B cell (primary cell): Measurements from ENCODE around the gene MLIP. TPM values are rescaled to one million over a fixed set of nuclear protein-coding genes. Genes with fewer than 3 reads are reported as not detected.

ENCODE experiments used
- ATAC-seq: fragments of 200-7000 bp; cut with Tn5 transposase; one replicate; pipeline ENCODE4 v1.10.0; 2021; ENCODE audit warnings: low read depth, mild to moderate bottlenecking, moderate number of reproducible peaks, moderate library complexity
- CTCF ChIA-PET: fragments of 350-600 bp; sonication (Branson Sonifier 250); formaldehyde crosslinking; loops from one replicate; lab custom pipeline; 2021; ENCODE audit warnings: antibody characterized with exemption, inconsistent platforms; lab: Charles Lee
- POLR2A ChIA-PET: fragments of 350-600 bp; sonication (Branson Sonifier 250); formaldehyde crosslinking; loops from one replicate; lab custom pipeline; 2021; ENCODE audit warnings: antibody characterized with exemption; lab: Charles Lee
- DNase-seq: peaks from one replicate; pipeline ENCODE4 v3.0.0; 2013
- H2AFZ ChIP-seq: 2 replicates; pipeline ENCODE4 v1.6.1; 2012; ENCODE audit warnings: mild to moderate bottlenecking, low read depth, low read length; ENCODE audit not compliant: insufficient read depth, poor library complexity, severe bottlenecking
- H3K27ac ChIP-seq, 2 donors: 1 replicate in 1 of 2; 2 replicates in 1 of 2; pipeline ENCODE4 v1.5.1; 2012 to 2013; ENCODE audit warnings: low read length in 2 of 2, mild to moderate bottlenecking in 2 of 2, moderate library complexity in 1 of 2
- H3K27me3 ChIP-seq, 4 experiments: fragments of 200-600 bp in 1 of 4; sonication (generic) in 1 of 4; replicated peaks in 1 of 4; 1 replicate in 2 of 4; 2 replicates in 2 of 4; pipeline versions ENCODE4 v1.6.1 to v1.7.0; 2013 to 2016; ENCODE audit warnings: low read length in 3 of 4, mild to moderate bottlenecking in 2 of 4, mixed read lengths in 1 of 4, moderate library complexity in 1 of 4; ENCODE audit not compliant: insufficient read depth in 4 of 4, control insufficient read depth in 3 of 4; ENCODE audit errors: control extremely low read depth in 1 of 4
- H3K36me3 ChIP-seq, 2 experiments: replicated peaks in 1 of 2; 1 replicate in 1 of 2; 2 replicates in 1 of 2; pipeline versions ENCODE4 v1.6.1 to v1.7.1; 2013; ENCODE audit warnings: low read length in 1 of 2; ENCODE audit not compliant: insufficient read depth in 2 of 2, control insufficient read depth in 1 of 2; ENCODE audit errors: control extremely low read depth in 1 of 2, extremely low read depth in 1 of 2
- H3K4me1 ChIP-seq, 2 donors: fragments of 200-600 bp in 1 of 2; sonication (generic) in 1 of 2; 1 replicate in 1 of 2; 2 replicates in 1 of 2; pipeline versions ENCODE4 v1.5.1 to v1.6.1; 2013 to 2017; ENCODE audit warnings: low read length in 2 of 2; ENCODE audit not compliant: control insufficient read depth in 2 of 2, insufficient read depth in 2 of 2
- H3K4me2 ChIP-seq: replicated peaks from 2 replicates; pipeline ENCODE3; 2012; ENCODE audit warnings: mild to moderate bottlenecking, low read depth, low read length; ENCODE audit not compliant: poor library complexity, severe bottlenecking
- H3K4me3 ChIP-seq, 5 experiments: fragments of 200-600 bp in 1 of 5; sonication (generic) in 1 of 5; 1 replicate in 3 of 5; 2 replicates in 2 of 5; pipeline versions ENCODE4 v1.5.1 to v1.7.0; 2011 to 2016; ENCODE audit warnings: low read length in 4 of 5, mild to moderate bottlenecking in 4 of 5, low read depth in 2 of 5, control low read depth in 1 of 5, moderate library complexity in 1 of 5; ENCODE audit not compliant: insufficient read depth in 1 of 5; ENCODE audit errors: control extremely low read depth in 1 of 5, extremely low read depth in 1 of 5
- H3K79me2 ChIP-seq: fragments of 200-600 bp; sonication (generic); one replicate; pipeline ENCODE4 v1.6.0; 2016; ENCODE audit warnings: low read length; ENCODE audit not compliant: control insufficient read depth, insufficient read depth
- H3K9ac ChIP-seq: fragments of 200-600 bp; sonication (generic); 2 replicates; pipeline ENCODE4 v1.6.1; 2017; ENCODE audit warnings: mild to moderate bottlenecking, low read length, moderate library complexity
- H3K9me3 ChIP-seq, 3 donors: one replicate each; pipeline versions ENCODE4 v1.6.1 to v1.7.1; 2013; ENCODE audit warnings: low read length in 2 of 3; ENCODE audit not compliant: control insufficient read depth in 2 of 3, insufficient read depth in 1 of 3; ENCODE audit errors: control extremely low read depth in 1 of 3
- H4K20me1 ChIP-seq: 2 replicates; pipeline ENCODE4 v1.6.0; 2012; ENCODE audit warnings: mild to moderate bottlenecking, low read length; ENCODE audit not compliant: insufficient read depth, control insufficient read depth, poor library complexity, severe bottlenecking
- H3K27ac Mint-ChIP-seq: one replicate; pipeline ENCODE4 v1.8.0; 2021; ENCODE audit warnings: mixed read lengths
- H3K27me3 Mint-ChIP-seq: one replicate; pipeline ENCODE4 v1.8.0; 2021; ENCODE audit warnings: mixed read lengths
- H3K4me1 Mint-ChIP-seq: one replicate; pipeline ENCODE4 v1.8.0; 2021; ENCODE audit warnings: mixed read lengths
- H3K4me3 Mint-ChIP-seq: one replicate; pipeline ENCODE4 v1.8.0; 2021; ENCODE audit warnings: mixed read lengths
- H3K9me3 Mint-ChIP-seq: one replicate; pipeline ENCODE4 v1.8.0; 2022; ENCODE audit warnings: mixed read lengths; ENCODE audit not compliant: insufficient read depth
- EZH2 ChIP-seq: IDR thresholded peaks from 2 replicates; pipeline ENCODE4 v1.6.1; 2012; ENCODE audit warnings: borderline replicate concordance, low read depth, mild to moderate bottlenecking, moderate library complexity, low read length; ENCODE audit not compliant: insufficient read depth, poor library complexity, severe bottlenecking
- WGBS: methylation state at CpG from one replicate; pipeline ENCODE4 v1.1.5; 2013; ENCODE audit warnings: missing lambda C conversion rate; ENCODE audit not compliant: insufficient coverage; 5-methylcytosine and 5-hydroxymethylcytosine counted together
- intact Hi-C: fragments of 100-400 bp; cut with micrococcal nuclease; formaldehyde crosslinking; loops from one replicate; pipeline ENCODE4 v1.10.0; 2022
- polyA plus RNA-seq: library from polyadenylated mRNA; depleted of rRNA; stranded (reverse); fragments of >200 nt; gene quantifications from 2 replicates; pipeline ENCODE4 v1.2.3, GENCODE V29; 2012
- total RNA-seq, 2 donors: library from RNA; stranded (reverse); fragments of 120-200 nt in 1 of 2; gene quantifications; 1 replicate in 1 of 2; 2 replicates in 1 of 2; pipeline versions ENCODE4 v1.2.3 to v1.2.4, GENCODE V29; 2013 to 2022
- TF ChIP-seq, protein P1 (sequence below): fragments of 200-600 bp; IDR thresholded peaks from one replicate; pipeline ENCODE4 v1.8.0; 2022; ENCODE audit warnings: antibody characterized with exemption, mild to moderate bottlenecking

MLIP gene
- total and polyA plus RNA-seq, 2 donors (not counting 1 experiment from before 2014, with no cell fraction given) = not detected

DNA sequence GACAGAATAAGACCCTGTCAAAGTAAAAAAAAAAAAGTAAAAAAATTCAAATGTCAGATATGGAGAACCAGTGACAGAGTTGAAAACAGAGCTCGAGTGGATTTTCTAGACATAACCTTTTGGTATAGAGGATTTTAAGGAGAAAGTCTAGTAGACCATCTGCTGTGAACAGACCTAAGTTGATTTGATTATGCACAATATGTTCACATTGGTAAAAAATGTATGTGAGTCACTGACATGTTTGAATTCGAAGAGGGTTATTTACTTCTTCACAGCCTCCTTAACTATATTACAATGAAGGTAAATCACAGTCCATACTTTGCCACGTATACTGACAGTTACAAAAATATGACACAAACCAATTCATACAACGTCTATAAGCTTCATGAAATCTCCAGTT, 204.4 kb downstream of the MLIP start:
- H3K27me3 Mint-ChIP-seq = no peaks in the 10 kb centered on the region
- 85% methylated on average over 3 of the region's 4 CpGs for WGBS
- H3K9me3 Mint-ChIP-seq = no peaks in the 10 kb centered on the region
- H3K9me3 ChIP-seq = no peaks in the 10 kb centered on the region
- intact Hi-C loops = no loop called here
- H3K4me3 Mint-ChIP-seq = no peak overlapping the region
- H3K4me2 ChIP-seq = no peak overlapping the region
- no peaks in the 10 kb centered on the region for H4K20me1 ChIP-seq
- no peak for DNase-seq
- H3K4me3 ChIP-seq = no peak overlapping the region
- no peak overlapping the region for H2AFZ ChIP-seq
- no peaks in the 10 kb centered on the region for H3K4me1 Mint-ChIP-seq
- CTCF ChIA-PET = no interaction called here
- H3K79me2 ChIP-seq = no peaks in the 10 kb centered on the region
- ATAC-seq = no peak
- H3K36me3 ChIP-seq = no peaks in the 10 kb centered on the region
- no peak overlapping the region for H3K27ac Mint-ChIP-seq
- H3K27me3 ChIP-seq = no peaks in the 10 kb centered on the region
- H3K9ac ChIP-seq = no peak overlapping the region
- H3K27ac ChIP-seq = no peak overlapping the region
- no peaks in the 10 kb centered on the region for H3K4me1 ChIP-seq
- TF ChIP-seq, protein P1, sequence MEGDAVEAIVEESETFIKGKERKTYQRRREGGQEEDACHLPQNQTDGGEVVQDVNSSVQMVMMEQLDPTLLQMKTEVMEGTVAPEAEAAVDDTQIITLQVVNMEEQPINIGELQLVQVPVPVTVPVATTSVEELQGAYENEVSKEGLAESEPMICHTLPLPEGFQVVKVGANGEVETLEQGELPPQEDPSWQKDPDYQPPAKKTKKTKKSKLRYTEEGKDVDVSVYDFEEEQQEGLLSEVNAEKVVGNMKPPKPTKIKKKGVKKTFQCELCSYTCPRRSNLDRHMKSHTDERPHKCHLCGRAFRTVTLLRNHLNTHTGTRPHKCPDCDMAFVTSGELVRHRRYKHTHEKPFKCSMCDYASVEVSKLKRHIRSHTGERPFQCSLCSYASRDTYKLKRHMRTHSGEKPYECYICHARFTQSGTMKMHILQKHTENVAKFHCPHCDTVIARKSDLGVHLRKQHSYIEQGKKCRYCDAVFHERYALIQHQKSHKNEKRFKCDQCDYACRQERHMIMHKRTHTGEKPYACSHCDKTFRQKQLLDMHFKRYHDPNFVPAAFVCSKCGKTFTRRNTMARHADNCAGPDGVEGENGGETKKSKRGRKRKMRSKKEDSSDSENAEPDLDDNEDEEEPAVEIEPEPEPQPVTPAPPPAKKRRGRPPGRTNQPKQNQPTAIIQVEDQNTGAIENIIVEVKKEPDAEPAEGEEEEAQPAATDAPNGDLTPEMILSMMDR = no peak
- TF ChIP-seq EZH2 = no peak
- POLR2A ChIA-PET = no interaction called here

Other genes starting within 250 kb of the MLIP start
- not detected in 2 replicates for gene TINAG, start 197.0 kb downstream of the MLIP start, total RNA-seq
- gene TINAG, start 197.0 kb downstream of the MLIP start, polyA plus RNA-seq = not detected in 2 replicates